ENCODE data around the gene TREX2.
A peak's percentile ranks its signal among the peaks of the same experiment; 100 is the strongest.

Gene TREX2

DNA sequence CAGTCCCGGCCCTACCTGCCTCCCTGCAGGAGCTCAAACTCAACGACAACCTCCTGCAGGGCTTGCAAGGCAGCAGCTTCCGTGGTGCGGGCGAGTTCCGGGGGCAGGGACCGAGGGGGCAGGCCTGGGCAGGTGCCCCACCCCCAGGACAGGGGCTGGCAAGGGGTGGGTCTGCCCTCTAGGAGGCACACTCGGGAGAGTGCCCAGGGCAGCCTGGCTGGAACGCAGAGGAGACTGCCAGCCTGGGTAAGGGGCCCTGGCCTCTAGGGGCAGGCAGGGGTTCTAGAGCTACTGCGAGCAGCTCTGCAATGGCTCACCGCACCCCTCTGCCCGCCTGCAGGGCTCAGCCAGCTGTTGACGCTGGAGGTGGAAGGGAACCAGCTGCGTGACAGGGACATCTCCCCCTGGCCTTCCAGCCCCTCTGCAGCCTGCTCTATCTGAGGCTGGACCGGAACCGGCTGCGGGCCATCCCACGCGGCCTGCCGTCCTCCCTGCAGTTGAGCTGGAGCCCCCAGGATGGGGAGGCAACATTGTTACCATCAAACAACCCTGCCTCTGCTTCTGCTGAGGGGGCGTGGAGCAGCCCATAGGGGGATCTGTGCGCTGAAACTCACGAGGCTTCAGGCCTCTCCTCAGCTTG, 36.6 kb upstream of the TREX2 start:
- no peak for DNase-seq (ENCODE audit: low spot score)
- Mint-ChIP-seq H3K4me3 (no peak overlapping the region), H3K27me3 (ENCODE audit: low read depth) (no peaks in the 10 kb centered on the region), H3K4me1 (ENCODE audit: low read depth) (no peaks in the 10 kb centered on the region), H3K27ac (no peak overlapping the region), H3K36me3 (ENCODE audit: low read depth) (no peaks in the 10 kb centered on the region), H3K9me3 (no peaks in the 10 kb centered on the region)

- Mint-ChIP-seq H3K36me3 (ENCODE audit: low read depth) (no peaks in the 10 kb centered on the region), H3K4me1 (ENCODE audit: low read depth) (no peaks in the 10 kb centered on the region), H3K27ac (no peak overlapping the region), H3K27me3 (ENCODE audit: low read depth) (peaks cover 3% of the 10 kb centered on the region), H3K4me3 (no peak overlapping the region), H3K9me3 (no peaks in the 10 kb centered on the region)
- DNase-seq (ENCODE audit: low spot score): no peak
These were observed 35.2 kb upstream of the TREX2 start for GRCh38 chrX:153481043-153481442.

DNA sequence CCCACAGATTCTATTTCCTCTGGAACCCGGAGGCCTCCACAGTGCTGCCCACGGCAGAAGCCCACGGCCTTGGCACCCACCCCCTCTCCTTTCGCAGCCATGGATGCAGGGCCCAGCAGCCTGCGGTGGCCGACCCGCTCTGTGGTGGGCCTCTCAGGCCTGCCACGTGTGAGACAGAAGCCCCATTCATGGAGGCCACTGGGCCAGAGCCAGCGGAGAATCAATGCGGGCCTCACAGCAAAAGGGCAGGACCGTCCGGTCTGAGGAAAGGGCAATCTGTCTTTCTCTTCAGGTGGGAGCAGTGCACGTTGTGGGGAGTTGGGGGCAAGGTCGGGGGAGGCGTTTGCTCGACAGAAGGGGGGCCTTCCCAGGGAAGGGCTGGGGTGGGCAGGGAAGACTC, 32.9 kb upstream of the TREX2 start:
- no peaks in the 10 kb centered on the region for H3K36me3 Mint-ChIP-seq (ENCODE audit: low read depth)
- no peak for DNase-seq (ENCODE audit: low spot score)
- H3K4me3 Mint-ChIP-seq: no peak overlapping the region
- no peaks in the 10 kb centered on the region for H3K9me3 Mint-ChIP-seq
- no peak overlapping the region for H3K27ac Mint-ChIP-seq
- peaks cover 8% of the 10 kb centered on the region for H3K27me3 Mint-ChIP-seq (ENCODE audit: low read depth)
- H3K4me1 Mint-ChIP-seq (ENCODE audit: low read depth): no peaks in the 10 kb centered on the region

GRCh38 chrX:153477901-153478300, 32.0 kb upstream of the TREX2 start:
- no peak overlapping the region for H3K27ac Mint-ChIP-seq
- no peak overlapping the region for H3K4me3 Mint-ChIP-seq
- H3K27me3 Mint-ChIP-seq (ENCODE audit: low read depth): peaks cover 8% of the 10 kb centered on the region
- H3K9me3 Mint-ChIP-seq: no peaks in the 10 kb centered on the region
- H3K36me3 Mint-ChIP-seq (ENCODE audit: low read depth): no peaks in the 10 kb centered on the region
- no peaks in the 10 kb centered on the region for H3K4me1 Mint-ChIP-seq (ENCODE audit: low read depth)
- DNase-seq (ENCODE audit: low spot score): no peak

DNA sequence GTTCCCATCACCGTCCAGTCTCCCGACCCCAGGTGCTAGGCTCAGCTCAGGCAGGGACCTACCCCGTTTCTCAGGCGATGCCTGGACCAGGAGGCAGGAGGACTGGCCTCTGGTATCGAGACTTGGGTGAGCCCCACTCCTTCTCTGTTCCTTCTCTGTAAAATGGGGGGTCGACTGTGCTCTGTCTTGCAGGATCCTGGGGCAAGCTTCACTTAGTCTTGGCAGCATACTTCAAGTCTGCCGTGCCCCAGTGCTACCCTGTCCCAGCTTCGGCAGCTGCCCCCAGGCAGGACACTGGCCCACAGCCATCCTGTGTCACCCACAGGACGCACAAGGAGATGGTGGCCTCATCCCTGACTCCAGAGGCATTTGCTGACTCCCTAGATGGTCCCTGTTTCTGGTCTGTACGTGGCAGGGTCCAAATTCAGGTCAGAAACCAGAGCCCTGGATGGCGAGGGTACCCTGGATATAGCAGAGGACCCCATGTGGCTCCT, 31.6 kb upstream of the TREX2 start:
- Mint-ChIP-seq H3K9me3 (no peaks in the 10 kb centered on the region), H3K27ac (no peak overlapping the region), H3K4me1 (ENCODE audit: low read depth) (no peaks in the 10 kb centered on the region), H3K27me3 (ENCODE audit: low read depth) (peaks cover 8% of the 10 kb centered on the region), H3K4me3 (no peak overlapping the region), H3K36me3 (ENCODE audit: low read depth) (no peaks in the 10 kb centered on the region)
- DNase-seq (ENCODE audit: low spot score): no peak

- peaks cover 8% of the 10 kb centered on the region for H3K27me3 Mint-ChIP-seq (ENCODE audit: low read depth)
- no peaks in the 10 kb centered on the region for H3K4me1 Mint-ChIP-seq (ENCODE audit: low read depth)
- H3K9me3 Mint-ChIP-seq: no peaks in the 10 kb centered on the region
- H3K27ac Mint-ChIP-seq: no peak overlapping the region
- DNase-seq (ENCODE audit: low spot score): no peak
- no peak overlapping the region for H3K4me3 Mint-ChIP-seq
- H3K36me3 Mint-ChIP-seq (ENCODE audit: low read depth): no peaks in the 10 kb centered on the region
These were observed 31.0 kb upstream of the TREX2 start for GRCh38 chrX:153476666-153477363.

- Mint-ChIP-seq H3K36me3 (ENCODE audit: low read depth) (no peaks in the 10 kb centered on the region), H3K9me3 (no peaks in the 10 kb centered on the region), H3K27ac (no peak overlapping the region), H3K27me3 (ENCODE audit: low read depth) (peaks cover 8% of the 10 kb centered on the region), H3K4me3 (no peak overlapping the region), H3K4me1 (ENCODE audit: low read depth) (peaks cover 2% of the 10 kb centered on the region)
- DNase-seq (ENCODE audit: low spot score): no peak
These were observed 30.0 kb upstream of the TREX2 start for GRCh38 chrX:153475751-153476281.

- Mint-ChIP-seq H3K27me3 (ENCODE audit: low read depth) (peaks cover 8% of the 10 kb centered on the region), H3K36me3 (ENCODE audit: low read depth) (no peaks in the 10 kb centered on the region), H3K4me3 (no peak overlapping the region), H3K27ac (no peak overlapping the region), H3K4me1 (ENCODE audit: low read depth) (peaks cover 2% of the 10 kb centered on the region), H3K9me3 (no peaks in the 10 kb centered on the region)
- no peak for DNase-seq (ENCODE audit: low spot score)
These were observed 29.4 kb upstream of the TREX2 start for GRCh38 chrX:153475271-153475670.

DNA sequence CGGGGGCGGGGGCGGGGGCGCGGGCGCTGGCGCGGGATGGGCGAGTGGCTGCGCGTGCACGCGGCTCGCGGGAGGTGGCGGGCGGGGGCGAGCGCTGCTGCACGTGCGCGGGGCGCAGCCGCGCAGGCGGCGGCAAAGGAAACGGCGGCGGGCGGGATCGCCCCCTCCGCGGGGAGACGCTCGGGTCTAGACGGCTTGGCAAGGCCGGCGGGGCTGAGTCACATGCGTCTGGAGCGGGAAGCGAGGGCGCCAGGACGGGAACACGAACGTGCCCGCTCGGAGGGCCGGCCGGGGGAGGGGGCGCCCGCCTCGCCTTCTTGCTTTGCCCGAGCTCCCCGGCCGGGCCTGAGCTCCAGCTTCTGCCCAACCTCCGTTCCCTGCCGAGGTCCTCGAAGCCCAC, 28.9 kb upstream of the TREX2 start:
- Mint-ChIP-seq H3K27ac (no peak overlapping the region), H3K4me1 (ENCODE audit: low read depth) (peaks cover 2% of the 10 kb centered on the region), H3K27me3 (ENCODE audit: low read depth) (peaks cover 8% of the 10 kb centered on the region), H3K36me3 (ENCODE audit: low read depth) (no peaks in the 10 kb centered on the region), H3K9me3 (no peaks in the 10 kb centered on the region), H3K4me3 (no peak overlapping the region)
- peak; percentile 6 for DNase-seq (ENCODE audit: low spot score)

GRCh38 chrX:153474266-153474665, 28.4 kb upstream of the TREX2 start:
- H3K36me3 Mint-ChIP-seq (ENCODE audit: low read depth): no peaks in the 10 kb centered on the region
- no peak for DNase-seq (ENCODE audit: low spot score)
- H3K4me1 Mint-ChIP-seq (ENCODE audit: low read depth): peaks cover 2% of the 10 kb centered on the region
- peaks cover 8% of the 10 kb centered on the region for H3K27me3 Mint-ChIP-seq (ENCODE audit: low read depth)
- H3K27ac Mint-ChIP-seq: no peak overlapping the region
- H3K9me3 Mint-ChIP-seq: no peaks in the 10 kb centered on the region
- peak overlapping the region; percentile 26 for H3K4me3 Mint-ChIP-seq

DNA sequence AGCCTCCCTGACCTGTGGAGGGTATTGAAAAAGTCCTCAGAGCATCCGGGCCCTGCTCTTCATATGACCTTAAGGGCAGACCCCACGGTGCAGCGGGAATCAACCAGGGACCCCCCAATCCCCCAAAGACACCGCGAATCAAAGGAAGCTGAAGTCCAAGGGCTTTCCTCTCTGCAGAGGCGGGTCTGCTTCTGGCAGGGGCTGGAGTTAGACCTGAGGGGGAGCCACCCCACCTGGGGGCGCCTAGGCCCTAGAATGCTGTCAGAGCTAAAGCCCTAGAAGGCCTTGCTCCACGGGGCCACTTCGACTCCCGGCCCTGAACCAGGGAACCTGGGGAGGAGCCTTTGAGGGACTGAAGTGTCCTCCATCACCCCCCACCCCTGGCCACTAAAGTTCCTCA, 27.3 kb upstream of the TREX2 start:
- no peak for DNase-seq (ENCODE audit: low spot score)
- peaks cover 8% of the 10 kb centered on the region for H3K27me3 Mint-ChIP-seq (ENCODE audit: low read depth)
- peak overlapping the region; percentile 29 for H3K4me3 Mint-ChIP-seq
- H3K36me3 Mint-ChIP-seq (ENCODE audit: low read depth): no peaks in the 10 kb centered on the region
- no peaks in the 10 kb centered on the region for H3K9me3 Mint-ChIP-seq
- no peak overlapping the region for H3K27ac Mint-ChIP-seq
- peaks cover 2% of the 10 kb centered on the region for H3K4me1 Mint-ChIP-seq (ENCODE audit: low read depth)

GRCh38 chrX:153471663-153472280, 25.9 kb upstream of the TREX2 start:
- DNase-seq (ENCODE audit: low spot score): no peak
- Mint-ChIP-seq H3K4me3 (no peak overlapping the region), H3K36me3 (ENCODE audit: low read depth) (peaks cover 7% of the 10 kb centered on the region), H3K4me1 (ENCODE audit: low read depth) (peaks cover 2% of the 10 kb centered on the region), H3K9me3 (no peaks in the 10 kb centered on the region), H3K27ac (no peak overlapping the region), H3K27me3 (ENCODE audit: low read depth) (peaks cover 8% of the 10 kb centered on the region)

DNA sequence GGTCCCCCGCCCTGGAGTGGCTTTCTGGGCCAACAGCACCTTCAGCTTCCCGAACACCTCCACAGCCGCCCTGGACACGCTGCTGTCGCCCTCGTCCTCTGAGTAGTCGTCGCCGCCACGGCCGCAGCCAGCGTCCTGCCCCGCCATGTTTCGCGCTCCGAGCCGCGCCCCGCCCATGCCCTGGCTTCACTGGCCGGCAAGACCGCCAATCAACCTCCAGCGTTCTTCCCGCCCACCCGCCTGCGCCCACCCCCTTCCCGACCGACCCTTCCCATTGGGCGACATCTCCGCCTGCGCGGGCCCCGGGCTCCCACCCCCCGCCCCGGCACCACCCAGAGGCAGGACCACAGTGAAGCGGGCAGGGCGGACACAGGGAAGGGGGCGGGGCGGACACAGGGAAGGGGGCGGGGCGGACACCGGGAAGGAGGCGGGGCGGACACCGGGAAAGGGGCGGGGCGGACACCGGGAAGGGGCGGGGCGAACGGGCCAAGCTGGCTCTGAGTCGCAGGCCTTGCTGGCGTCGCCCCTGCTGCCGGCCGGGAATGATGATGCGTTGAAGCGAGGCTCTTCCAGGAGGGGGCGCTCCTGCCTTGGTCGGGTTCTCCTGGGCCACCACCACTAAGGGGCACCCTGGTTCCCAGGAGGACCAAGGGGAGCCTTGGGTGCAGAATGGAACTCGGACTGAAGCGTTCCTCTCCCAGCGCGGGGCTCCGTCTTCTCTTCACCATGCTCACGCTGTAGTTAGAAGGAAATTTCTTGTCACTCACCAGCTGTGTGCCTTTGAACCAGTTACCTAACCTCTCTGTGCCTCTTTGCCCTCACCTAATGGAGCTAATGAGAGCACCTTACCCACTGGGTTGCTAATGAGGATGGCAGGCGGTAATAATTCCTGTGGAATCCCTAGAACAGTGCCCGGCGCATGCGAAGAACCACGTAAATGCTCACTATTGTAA, 24.8 kb upstream of the TREX2 start, which contains the start of gene HAUS7:
TSS of gene HAUS7 (minus strand) at position 166 of the 953 bp plus-strand sequence. CDS start at position 147, 19 bp downstream.
- peaks cover 2% of the 10 kb centered on the region for H3K4me1 Mint-ChIP-seq (ENCODE audit: low read depth)
- peak within 1 kb of the TSS; percentile 80 for H3K27ac Mint-ChIP-seq
- H3K4me3 Mint-ChIP-seq: peak within 1 kb of the TSS; percentile 84
- H3K27me3 Mint-ChIP-seq (ENCODE audit: low read depth): peaks cover 3% of the 10 kb centered on the region
- peaks cover 7% of the 10 kb centered on the region for H3K36me3 Mint-ChIP-seq (ENCODE audit: low read depth)
- peak; percentile 84 for DNase-seq (ENCODE audit: low spot score)
- no peaks in the 10 kb centered on the region for H3K9me3 Mint-ChIP-seq

All from T-helper 2 cell treated with Interferon-gamma antibody and Interleukin-4, amounts not matched to agents 5 μg/mL and 100 μg/mL, for 36 hours (primary cell).